ENCODE data around the gene IFNL2.
"Not testable (repeated sequence)": the region's sequence is repeated elsewhere in the genome, so short reads cannot be mapped to it uniquely, and the experiment has no call there.

The IFNL2 gene

GRCh38 chr19:39253374-39254149 lies 14.6 kb upstream of the IFNL2 start:
- DNase-seq: no peak

GRCh38 chr19:39254531-39255345 lies 13.5 kb upstream of the IFNL2 start:
- DNase-seq: no peak

- no peak for DNase-seq
These were observed 11.0 kb upstream of the IFNL2 start for GRCh38 chr19:39257227-39257626.

GRCh38 chr19:39261704-39262103 lies 6.5 kb upstream of the IFNL2 start:
- no peak for DNase-seq

GRCh38 chr19:39262496-39262895 lies 5.7 kb upstream of the IFNL2 start:
- DNase-seq: no peak

GRCh38 chr19:39263912-39264305 lies 4.3 kb upstream of the IFNL2 start:
- DNase-seq: no peak

- no peak for DNase-seq
These were observed 3.6 kb upstream of the IFNL2 start for GRCh38 chr19:39264306-39265290.

GRCh38 chr19:39265321-39265916 lies 2.8 kb upstream of the IFNL2 start:
- DNase-seq: no peak

GRCh38 chr19:39268531-39269223 lies 481 bp downstream of the IFNL2 start:
- not testable (repeated sequence) for DNase-seq

GRCh38 chr19:39269369-39269768 lies 1.2 kb downstream of the IFNL2 start:
- not testable (repeated sequence) for DNase-seq

GRCh38 chr19:39270036-39270871 lies 2.1 kb downstream of the IFNL2 start:
- DNase-seq: no peak

- not testable (repeated sequence) for DNase-seq
These were observed 5.7 kb downstream of the IFNL2 start for GRCh38 chr19:39273859-39274258.

- no peak for DNase-seq
These were observed 7.4 kb downstream of the IFNL2 start for GRCh38 chr19:39275578-39275977.

GRCh38 chr19:39276740-39277139 lies 8.5 kb downstream of the IFNL2 start:
- DNase-seq: no peak

GRCh38 chr19:39277598-39277997 lies 9.4 kb downstream of the IFNL2 start:
- DNase-seq: no peak

GRCh38 chr19:39282021-39282420 lies 13.8 kb downstream of the IFNL2 start:
- DNase-seq: no peak

GRCh38 chr19:39284032-39284431 lies 15.8 kb downstream of the IFNL2 start:
- DNase-seq: no peak

- no peak for DNase-seq
These were observed 25.2 kb downstream of the IFNL2 start for GRCh38 chr19:39293394-39293793.

GRCh38 chr19:39296055-39296645 lies 28.0 kb downstream of the IFNL2 start, which contains the start of gene IFNL1:
TSS of gene IFNL1 (plus strand) at chr19:39296407. CDS start at chr19:39296422, 15 bp downstream.
- DNase-seq: no peak

- DNase-seq: no peak
These were observed 28.7 kb downstream of the IFNL2 start for GRCh38 chr19:39296906-39297305.
